ENCODE results near the gene PUM1. TPM values are rescaled to one million over a fixed set of nuclear protein-coding genes. Genes with fewer than 3 reads are reported as not detected.
"Not testable (repeated sequence)": the region's sequence is repeated elsewhere in the genome, so short reads cannot be mapped to it uniquely, and the experiment has no call there.

The PUM1 gene
- total and polyA plus RNA-seq, 7 experiments from 2014 or later = 114 to 226 (median 154) TPM

- Mint-ChIP-seq H3K9me3 (no peaks in the 10 kb centered on the region), H3K4me3 (no peak overlapping the region), H3K36me3 (peaks cover 13 to 58% (median 39%) of the 10 kb centered on the region in 5 donors), H3K27me3 (no peaks in the 10 kb centered on the region), H3K4me1 (peaks cover 11 to 34% (median 19%) of the 10 kb centered on the region in 7 donors), H3K27ac (peak overlapping the region in 1 of 9 donors; percentile 43)
- no peaks in the 10 kb centered on the region for H3K9me3 ChIP-seq (ENCODE audit: control insufficient read depth in 2 of 3, low read length in 3 of 3)
- H3K27ac ChIP-seq (ENCODE audit: low read depth, low read length) = no peak overlapping the region
- DNase-seq (no peak), ATAC-seq (no peak)
- no peak overlapping the region for H3K4me3 ChIP-seq (ENCODE audit: low read length)
- no peaks in the 10 kb centered on the region for H3K4me1 ChIP-seq (ENCODE audit: control insufficient read depth in 2 of 2, insufficient read depth in 2 of 2, low read length in 2 of 2)
- ChIA-PET CTCF (no interaction called here), POLR2A (no interaction called here)
- no peaks in the 10 kb centered on the region for H3K27me3 ChIP-seq (ENCODE audit: control insufficient read depth in 2 of 2, insufficient read depth in 2 of 2, low read length in 2 of 2)
- peaks cover 25 to 79% (median 30%) of the 10 kb centered on the region in 3 experiments for H3K36me3 ChIP-seq (ENCODE audit: control insufficient read depth in 2 of 3, insufficient read depth in 3 of 3, low read length in 3 of 3)
- intact Hi-C loops (cut with micrococcal nuclease) = no loop called here
Measured at GRCh38 chr1:30950700-30951099, 114.8 kb downstream of the PUM1 start.

GRCh38 chr1:30950053-30950452 lies 115.5 kb downstream of the PUM1 start:
- ChIA-PET CTCF (no interaction called here), POLR2A (no interaction called here)
- Mint-ChIP-seq H3K4me3 (no peak overlapping the region), H3K9me3 (no peaks in the 10 kb centered on the region), H3K27me3 (no peaks in the 10 kb centered on the region), H3K27ac (peak overlapping the region in 3 of 9 donors; percentile 41 to 70 (median 59)), H3K36me3 (peaks cover 13 to 62% (median 42%) of the 10 kb centered on the region in 5 donors), H3K4me1 (peaks cover 11 to 34% (median 19%) of the 10 kb centered on the region in 7 donors)
- Histone ChIP-seq H3K36me3 (ENCODE audit: control insufficient read depth in 2 of 3, insufficient read depth in 3 of 3, low read length in 3 of 3) (peaks cover 30 to 85% (median 31%) of the 10 kb centered on the region in 3 experiments), H3K27ac (ENCODE audit: low read depth, low read length) (no peak overlapping the region), H3K4me1 (ENCODE audit: control insufficient read depth in 2 of 2, insufficient read depth in 2 of 2, low read length in 2 of 2) (no peaks in the 10 kb centered on the region), H3K27me3 (ENCODE audit: control insufficient read depth in 2 of 2, insufficient read depth in 2 of 2, low read length in 2 of 2) (no peaks in the 10 kb centered on the region), H3K9me3 (ENCODE audit: control insufficient read depth in 2 of 3, low read length in 3 of 3) (no peaks in the 10 kb centered on the region), H3K4me3 (ENCODE audit: low read length) (no peak overlapping the region)
- no peak for DNase-seq
- ATAC-seq = no peak
- intact Hi-C loops (cut with micrococcal nuclease) = no loop called here

GRCh38 chr1:30949487-30949838 lies 116.1 kb downstream of the PUM1 start:
- POLR2A ChIA-PET; H3K4me3 Mint-ChIP-seq; H3K9me3 ChIP-seq (ENCODE audit: control insufficient read depth in 2 of 3, low read length in 3 of 3); intact Hi-C loops (cut with micrococcal nuclease); H3K27ac ChIP-seq (ENCODE audit: low read depth, low read length); H3K4me3 ChIP-seq (ENCODE audit: low read length); H3K27me3 ChIP-seq (ENCODE audit: control insufficient read depth in 2 of 2, insufficient read depth in 2 of 2, low read length in 2 of 2); H3K9me3 Mint-ChIP-seq; ATAC-seq; H3K4me1 ChIP-seq (ENCODE audit: control insufficient read depth in 2 of 2, insufficient read depth in 2 of 2, low read length in 2 of 2); DNase-seq; CTCF ChIA-PET; H3K27me3 Mint-ChIP-seq: not testable (repeated sequence)
- peaks cover 11 to 34% (median 19%) of the 10 kb centered on the region in 7 donors for H3K4me1 Mint-ChIP-seq
- peaks cover 11 to 63% (median 38%) of the 10 kb centered on the region in 5 donors for H3K36me3 Mint-ChIP-seq
- peaks cover 30 to 87% (median 37%) of the 10 kb centered on the region in 3 experiments for H3K36me3 ChIP-seq (ENCODE audit: control insufficient read depth in 2 of 3, insufficient read depth in 3 of 3, low read length in 3 of 3)
- H3K27ac Mint-ChIP-seq = peak overlapping the region in 1 of 9 donors; percentile 59

GRCh38 chr1:30948813-30949486 lies 116.6 kb downstream of the PUM1 start:
- H3K9me3 Mint-ChIP-seq; H3K27ac ChIP-seq (ENCODE audit: low read depth, low read length); ATAC-seq; POLR2A ChIA-PET; H3K4me1 ChIP-seq (ENCODE audit: control insufficient read depth in 2 of 2, insufficient read depth in 2 of 2, low read length in 2 of 2); H3K9me3 ChIP-seq (ENCODE audit: control insufficient read depth in 2 of 3, low read length in 3 of 3); CTCF ChIA-PET; H3K27me3 ChIP-seq (ENCODE audit: control insufficient read depth in 2 of 2, insufficient read depth in 2 of 2, low read length in 2 of 2); H3K27me3 Mint-ChIP-seq; intact Hi-C loops (cut with micrococcal nuclease); H3K4me3 ChIP-seq (ENCODE audit: low read length); DNase-seq; H3K4me3 Mint-ChIP-seq: not testable (repeated sequence)
- H3K27ac Mint-ChIP-seq = peak overlapping the region in 5 of 9 donors; percentile 11 to 78 (median 71)
- peaks cover 26 to 87% (median 37%) of the 10 kb centered on the region in 3 experiments for H3K36me3 ChIP-seq (ENCODE audit: control insufficient read depth in 2 of 3, insufficient read depth in 3 of 3, low read length in 3 of 3)
- peaks cover 11 to 34% (median 19%) of the 10 kb centered on the region in 7 donors for H3K4me1 Mint-ChIP-seq
- H3K36me3 Mint-ChIP-seq = peaks cover 10 to 68% (median 36%) of the 10 kb centered on the region in 5 donors

- no peak overlapping the region for H3K4me3 ChIP-seq (ENCODE audit: low read length)
- Mint-ChIP-seq H3K9me3 (no peaks in the 10 kb centered on the region), H3K4me3 (no peak overlapping the region), H3K36me3 (peaks cover 10 to 68% (median 35%) of the 10 kb centered on the region in 5 donors), H3K27ac (peak overlapping the region in 7 of 9 donors; percentile 6 to 71 (median 36)), H3K27me3 (no peaks in the 10 kb centered on the region), H3K4me1 (peaks cover 11 to 28% (median 16%) of the 10 kb centered on the region in 7 donors)
- DNase-seq (no peak), ATAC-seq (no peak)
- no peak overlapping the region for H3K27ac ChIP-seq (ENCODE audit: low read depth, low read length)
- ChIA-PET CTCF (interaction anchor here (0.6 kb wide), 1 partner anchor 1771 kb away, joined by 3 read pairs; no protein-coding TSS in a partner anchor), POLR2A (no interaction called here)
- H3K4me1 ChIP-seq (ENCODE audit: control insufficient read depth in 2 of 2, insufficient read depth in 2 of 2, low read length in 2 of 2) = no peaks in the 10 kb centered on the region
- no peaks in the 10 kb centered on the region for H3K9me3 ChIP-seq (ENCODE audit: control insufficient read depth in 2 of 3, low read length in 3 of 3)
- no peaks in the 10 kb centered on the region for H3K27me3 ChIP-seq (ENCODE audit: control insufficient read depth in 2 of 2, insufficient read depth in 2 of 2, low read length in 2 of 2)
- intact Hi-C loops (cut with micrococcal nuclease) = no loop called here
- peaks cover 20 to 87% (median 33%) of the 10 kb centered on the region in 3 experiments for H3K36me3 ChIP-seq (ENCODE audit: control insufficient read depth in 2 of 3, insufficient read depth in 3 of 3, low read length in 3 of 3)
Measured at GRCh38 chr1:30948278-30948677, 117.2 kb downstream of the PUM1 start.

GRCh38 chr1:30947212-30947611 lies 118.3 kb downstream of the PUM1 start:
- Mint-ChIP-seq H3K36me3 (peaks cover 7 to 66% (median 29%) of the 10 kb centered on the region in 5 donors), H3K4me1 (peaks cover 3 to 19% (median 9%) of the 10 kb centered on the region in 7 donors), H3K27ac (peak overlapping the region in 3 of 9 donors; percentile 48 to 58 (median 56)), H3K4me3 (no peak overlapping the region), H3K9me3 (no peaks in the 10 kb centered on the region), H3K27me3 (no peaks in the 10 kb centered on the region)
- ATAC-seq (no peak), DNase-seq (no peak)
- ChIA-PET CTCF (no interaction called here), POLR2A (no interaction called here)
- no peaks in the 10 kb centered on the region for H3K27me3 ChIP-seq (ENCODE audit: control insufficient read depth in 2 of 2, insufficient read depth in 2 of 2, low read length in 2 of 2)
- H3K27ac ChIP-seq (ENCODE audit: low read depth, low read length) = no peak overlapping the region
- H3K4me1 ChIP-seq (ENCODE audit: control insufficient read depth in 2 of 2, insufficient read depth in 2 of 2, low read length in 2 of 2) = no peaks in the 10 kb centered on the region
- H3K4me3 ChIP-seq (ENCODE audit: low read length) = no peak overlapping the region
- intact Hi-C loops (cut with micrococcal nuclease) = no loop called here
- H3K36me3 ChIP-seq (ENCODE audit: control insufficient read depth in 2 of 3, insufficient read depth in 3 of 3, low read length in 3 of 3) = peaks cover 18 to 87% (median 32%) of the 10 kb centered on the region in 3 experiments
- H3K9me3 ChIP-seq (ENCODE audit: control insufficient read depth in 2 of 3, low read length in 3 of 3) = no peaks in the 10 kb centered on the region

Measured in naive thymus-derived CD4-positive, alpha-beta T cell (primary cell).